SK-N-SH (cell line): Measurements from ENCODE around the gene CHID1. TPM values are rescaled to one million over a fixed set of nuclear protein-coding genes. Genes with fewer than 3 reads are reported as not detected.

Experiments used
- CTCF ChIA-PET: fragments of 300-600, 350-600 bp; formaldehyde crosslinking; extraction: SDS; loops from one replicate; lab custom pipeline; 2021; lab: Yijun Ruan, JAX
- POLR2A ChIA-PET: fragments of 350-600 bp; sonication (Branson Sonifier 250); formaldehyde crosslinking; extraction: SDS; loops from one replicate; lab custom pipeline; 2020; ENCODE audit warnings: antibody characterized with exemption, inconsistent platforms; lab: Yijun Ruan, JAX
- DNase-seq: peaks from one replicate; pipeline ENCODE4 v3.0.0; 2012
- H2AFZ ChIP-seq: fragments of 200-600 bp; sonication (generic); 2 replicates; pipeline ENCODE4 v1.8.1; 2016; ENCODE audit warnings: antibody characterized with exemption, mild to moderate bottlenecking, low read depth
- H3F3A ChIP-seq: fragments of 200-600 bp; sonication (generic); replicated peaks from 2 replicates; pipeline ENCODE3; 2016; ENCODE audit warnings: antibody characterized with exemption, mild to moderate bottlenecking; ENCODE audit not compliant: insufficient read depth
- H3K27ac ChIP-seq, 2 experiments: fragments of 200-500 bp in 1 of 2; fragments of 200-600 bp in 1 of 2; sonication (Bioruptor generic) in 1 of 2; sonication (generic), shearing (Covaris generic) in 1 of 2; 2 replicates each; pipeline versions ENCODE4 v1.5.1 to v1.6.1; 2014 to 2016; ENCODE audit warnings: low read depth in 2 of 2, inconsistent platforms in 1 of 2, low read length in 1 of 2, mild to moderate bottlenecking in 1 of 2, mixed read lengths in 1 of 2
- H3K27me3 ChIP-seq: fragments of 200-600 bp; sonication (generic), shearing (Covaris generic); 2 replicates; pipeline ENCODE4 v1.6.1; 2016; ENCODE audit warnings: mixed run types; ENCODE audit not compliant: insufficient read depth
- H3K36me3 ChIP-seq, 2 experiments: fragments of 200-500 bp in 1 of 2; fragments of 200-600 bp in 1 of 2; sonication (Bioruptor generic) in 1 of 2; sonication (generic) in 1 of 2; replicated peaks in 1 of 2; 2 replicates each; pipeline versions ENCODE3 to v1.5.1; 2014 to 2016; ENCODE audit warnings: low read length in 1 of 2, mild to moderate bottlenecking in 1 of 2; ENCODE audit not compliant: insufficient read depth in 2 of 2, control insufficient read depth in 1 of 2
- H3K4me1 ChIP-seq, 2 experiments: fragments of 200-500 bp in 1 of 2; fragments of 200-600 bp in 1 of 2; sonication (Bioruptor generic) in 1 of 2; sonication (generic), shearing (Covaris generic) in 1 of 2; 2 replicates each; pipeline versions ENCODE4 v1.5.1 to v1.6.1; 2014 to 2016; ENCODE audit warnings: low read depth in 1 of 2, low read length in 1 of 2, mixed run types in 1 of 2; ENCODE audit not compliant: insufficient read depth in 2 of 2, control insufficient read depth in 1 of 2
- H3K4me2 ChIP-seq: fragments of 200-600 bp; sonication (generic), shearing (Covaris generic); 2 replicates; pipeline ENCODE4 v1.6.1; 2017; ENCODE audit warnings: mixed run types
- H3K4me3 ChIP-seq, 2 experiments: fragments of 200-500 bp in 1 of 2; fragments of 200-600 bp in 1 of 2; sonication (Bioruptor generic) in 1 of 2; sonication (generic), shearing (Covaris generic) in 1 of 2; 2 replicates each; pipeline versions ENCODE4 v1.5.1 to v1.8.1; 2014 to 2016; ENCODE audit warnings: low read depth in 2 of 2, inconsistent platforms in 1 of 2, low read length in 1 of 2, mild to moderate bottlenecking in 1 of 2, mixed read lengths in 1 of 2, moderate library complexity in 1 of 2
- H3K79me2 ChIP-seq: fragments of 200-600 bp; sonication (generic); 2 replicates; pipeline ENCODE4 v1.8.1; 2017; ENCODE audit warnings: mild to moderate bottlenecking; ENCODE audit not compliant: insufficient read depth
- H3K9ac ChIP-seq: fragments of 200-600 bp; sonication (generic); 2 replicates; pipeline ENCODE4 v1.6.1; 2017; ENCODE audit warnings: mixed run types
- H3K9me2 ChIP-seq: fragments of 200-600 bp; sonication (generic); 2 replicates; pipeline ENCODE4 v1.6.1; 2017; ENCODE audit warnings: mixed run types
- H3K9me3 ChIP-seq: fragments of 200-600 bp; sonication (generic); 2 replicates; pipeline ENCODE4 v1.6.1; 2017; ENCODE audit warnings: mixed run types, mild to moderate bottlenecking, moderate library complexity
- H4K20me1 ChIP-seq: fragments of 200-600 bp; sonication (generic); 2 replicates; pipeline ENCODE4 v1.6.1; 2017; ENCODE audit warnings: mild to moderate bottlenecking, mixed run types; ENCODE audit not compliant: insufficient read depth
- CHD2 ChIP-seq: fragments of 150-350 bp; IDR thresholded peaks from 2 replicates; pipeline ENCODE4 v1.6.1; 2018; ENCODE audit warnings: low read length; ENCODE audit not compliant: partially characterized antibody
- EP300 ChIP-seq, 2 experiments: IDR thresholded peaks; 2 replicates each; pipeline versions ENCODE4 v1.4.0 to v1.6.1; 2012; ENCODE audit warnings: borderline replicate concordance in 1 of 2, low read depth in 1 of 2, low read length in 1 of 2
- GATA2 ChIP-seq: sonication (generic); formaldehyde crosslinking; IDR thresholded peaks from 2 replicates; pipeline ENCODE4 v1.5.0; 2020; ENCODE audit warnings: mild to moderate bottlenecking, missing genetic modification reagents
- IRF3 ChIP-seq: fragments of 150-350 bp; IDR thresholded peaks from 2 replicates; pipeline ENCODE4 v1.6.1; 2016; ENCODE audit warnings: mild to moderate bottlenecking, low read depth, low read length
- JUND ChIP-seq: IDR thresholded peaks from 2 replicates; pipeline ENCODE4 v1.4.0; 2012
- MXI1 ChIP-seq: IDR thresholded peaks from 2 replicates; pipeline ENCODE4 v1.6.1; 2012; ENCODE audit warnings: mild to moderate bottlenecking, low read depth, low read length, improper control_type of control experiment
- NRF1 ChIP-seq: IDR thresholded peaks from 2 replicates; pipeline ENCODE4 v1.6.1; 2012; ENCODE audit warnings: low read depth, mild to moderate bottlenecking, low read length
- RAD21 ChIP-seq: IDR thresholded peaks from 2 replicates; pipeline ENCODE4 v1.6.1; 2012; ENCODE audit warnings: mild to moderate bottlenecking, low read length
- RFX5 ChIP-seq: IDR thresholded peaks from 2 replicates; pipeline ENCODE4 v1.6.1; 2012; ENCODE audit warnings: mild to moderate bottlenecking, improper control_type of control experiment, low read length
- TCF12 ChIP-seq: IDR thresholded peaks from 2 replicates; pipeline ENCODE4 v1.4.0; 2012
- USF1 ChIP-seq: IDR thresholded peaks from 2 replicates; pipeline ENCODE4 v1.4.0; 2012; ENCODE audit warnings: low read depth, borderline replicate concordance
- USF2 ChIP-seq: fragments of 150-350 bp; IDR thresholded peaks from 2 replicates; pipeline ENCODE4 v1.6.1; 2017; ENCODE audit warnings: antibody characterized with exemption, low read length, low read depth, borderline replicate concordance
- YY1 ChIP-seq: IDR thresholded peaks from 2 replicates; pipeline ENCODE4 v1.4.0; 2012; ENCODE audit warnings: low read depth, mild to moderate bottlenecking
- WGBS: methylation state at CpG from one replicate; pipeline ENCODE4 v1.1.6; 2017; ENCODE audit warnings: low lambda C conversion rate; 5-methylcytosine and 5-hydroxymethylcytosine counted together
- polyA plus RNA-seq, 3 experiments: library from polyadenylated mRNA; depleted of rRNA; stranded (reverse); fragments of >200 nt; gene quantifications; 2 replicates each; pipeline ENCODE4 v1.2.3, GENCODE V29; 2012

The CHID1 gene
- polyA plus RNA-seq, 1 of the 3 experiments (the other 2 are of a cell fraction): 231 TPM

GRCh38 chr11:905952-906351, 4.7 kb downstream of the CHID1 start:
- Histone ChIP-seq H3K9ac (no peak overlapping the region), H3K27ac (no peak overlapping the region), H3F3A (no peaks in the 10 kb centered on the region), H3K4me3 (no peak overlapping the region), H3K9me2 (no peaks in the 10 kb centered on the region)
- no peak for TF ChIP-seq YY1
- no peak for TF ChIP-seq RAD21
- no peak for TF ChIP-seq USF2
- TF ChIP-seq, all 33 proteins: peak for 0
- Histone ChIP-seq H3K4me1 (peaks cover 0 to 8% of the 10 kb centered on the region in 2 experiments; a peak in 1 of 4 replicates), H3K4me2 (no peak overlapping the region), H2AFZ (no peak overlapping the region), H3K9me3 (no peaks in the 10 kb centered on the region), H4K20me1 (0 out of 2 replicates have a peak, but pooled peaks cover 3% of the 10 kb centered on the region), H3K36me3 (peaks cover 5 to 32% of the 10 kb centered on the region in 2 experiments), H3K79me2 (peaks cover 35% of the 10 kb centered on the region), H3K27me3 (no peaks in the 10 kb centered on the region)
- 93% methylated on average over 7 of the region's 7 CpGs for WGBS
- ChIA-PET CTCF (interaction anchor here (1.0 kb wide), 1 partner anchor 19 kb away, joined by 3 read pairs; no protein-coding TSS in a partner anchor), POLR2A (no interaction called here)
- no peak for DNase-seq

DNA sequence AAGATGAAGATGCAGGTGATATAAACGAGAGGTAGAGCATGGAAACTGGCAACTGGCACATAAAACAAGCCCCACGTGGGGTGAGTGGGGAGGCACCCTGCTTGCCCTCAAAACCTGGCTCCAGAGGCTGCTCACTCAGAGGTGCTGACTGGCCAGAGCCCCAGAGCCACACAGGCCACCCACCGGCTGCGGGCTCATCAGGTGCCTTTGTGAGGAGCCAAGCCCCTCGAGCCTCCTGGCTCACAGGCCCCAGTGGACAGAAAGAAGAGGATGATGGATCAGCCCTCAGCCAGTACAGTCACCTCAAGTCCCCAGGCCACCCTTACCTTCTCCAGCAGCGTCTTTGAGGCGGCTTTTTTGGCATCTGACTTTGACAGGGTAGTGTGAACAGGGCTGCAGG, 6.2 kb downstream of the CHID1 start:
- Histone ChIP-seq H3K36me3 (peaks cover 5 to 48% of the 10 kb centered on the region in 2 experiments), H3K27me3 (no peaks in the 10 kb centered on the region), H4K20me1 (0 out of 2 replicates have a peak, but pooled peaks cover 3% of the 10 kb centered on the region), H3K4me3 (no peak overlapping the region), H2AFZ (no peak overlapping the region), H3K27ac (no peak overlapping the region), H3K9me2 (no peaks in the 10 kb centered on the region), H3F3A (no peaks in the 10 kb centered on the region), H3K79me2 (peaks cover 22% of the 10 kb centered on the region; the same call in 1 of the 2 replicates), H3K4me2 (no peak overlapping the region), H3K4me1 (peaks cover 0 to 4% of the 10 kb centered on the region in 2 experiments; a peak in 1 of 4 replicates), H3K9ac (no peak overlapping the region), H3K9me3 (no peaks in the 10 kb centered on the region)
- TF ChIP-seq NRF1 (no peak), JUND (no peak), GATA2 (CRISPR knock-in tag) (no peak), CHD2 (no peak), USF1 (no peak), RFX5 (no peak), MXI1 (no peak), EP300 (IDR thresholded peaks at IDR 0.05; ENCODE audit: borderline replicate concordance in 1 of 2, low read depth in 1 of 2, low read length in 1 of 2) (no peak), IRF3 (no peak), TCF12 (no peak)
- ChIA-PET CTCF (no interaction called here), POLR2A (no interaction called here)
- DNase-seq: no peak
- 86% methylated on average over 3 of the region's 7 CpGs for WGBS
